ENCODE results near the gene SSX7. TPM values are rescaled to one million over a fixed set of nuclear protein-coding genes. Genes with fewer than 3 reads are reported as not detected.

SSX7 gene
- total RNA-seq: not detected in 2 replicates

GRCh38 chrX:52654800-52655199, at the start of gene SSX7:
TSS of gene SSX7 (minus strand) at chrX:52654900. CDS start at chrX:52653472, 1,428 bp downstream.

Other genes with a start within 250 kb of the SSX7 start
- gene XAGE1A, start 159.1 kb downstream of the SSX7 start, total RNA-seq: not detected in 2 replicates
- gene XAGE1B, start 137.8 kb downstream of the SSX7 start, total RNA-seq: not detected in 2 replicates
- not detected in 2 replicates for gene SSX2, start 52.3 kb upstream of the SSX7 start, total RNA-seq
- not detected in 2 replicates for gene SSX2B, start 96.4 kb upstream of the SSX7 start, total RNA-seq
- gene SPANXN5, start 142.5 kb upstream of the SSX7 start, total RNA-seq: 0.24 TPM in 1 of 2 replicates, not detected in the other
- gene XAGE5, start 156.4 kb upstream of the SSX7 start, total RNA-seq: not detected in 2 replicates
- gene XAGE3, start 213.2 kb upstream of the SSX7 start, total RNA-seq: not detected in 2 replicates
- gene FAM156B, start 242.4 kb upstream of the SSX7 start, total RNA-seq: 3.6 and 8.1 TPM in 2 replicates